Pancreas (tissue), 10 donors: ENCODE data around the gene NCK2. TPM values are rescaled to one million over a fixed set of nuclear protein-coding genes. Genes with fewer than 3 reads are reported as not detected.

Experiments
- ATAC-seq, 4 donors: fragments of 200-7000 bp; cut with Tn5 transposase; one replicate each; pipeline versions ENCODE4 v1.8.0 to v1.9.1; 2020; ENCODE audit warnings: mild to moderate bottlenecking in 4 of 4, moderate library complexity in 4 of 4
- DNase-seq, 6 donors: peaks; one replicate each; pipeline ENCODE4 v3.0.0-alpha.2; 2020
- FAIRE-seq: peaks from 2 replicates; lab custom pipeline; 2012; peaks lifted over from hg19 to GRCh38; lab: Jason Lieb, UNC
- H3K27ac ChIP-seq, 4 donors: fragments of 200-600 bp; sonication (generic); 1 replicate in 3 of 4; 2 replicates in 1 of 4; pipeline versions ENCODE4 v1.5.0 to v1.8.0; 2020
- H3K27me3 ChIP-seq, 4 donors: fragments of 200-600 bp; one replicate each; pipeline ENCODE4 v1.8.0; 2021
- H3K36me3 ChIP-seq, 3 donors: fragments of 200-600 bp; sonication (generic) in 1 of 3; one replicate each; pipeline versions ENCODE4 v1.5.0 to v1.8.0; 2020 to 2021
- H3K4me1 ChIP-seq, 3 donors: fragments of 200-600 bp; one replicate each; pipeline ENCODE4 v1.8.0; 2021
- H3K4me3 ChIP-seq, 4 donors: fragments of 200-600 bp; sonication (generic) in 2 of 4; one replicate each; pipeline versions ENCODE4 v1.5.0 to v1.8.0; 2020 to 2021
- H3K9me3 ChIP-seq, 4 donors: fragments of 200-600 bp; one replicate each; pipeline ENCODE4 v1.8.0; 2021
- WGBS, 2 donors: extraction: QIAGEN DNeasy Blood & Tissue Kit; methylation state at CpG; one replicate each; pipeline ENCODE4 v1.1.7; 2013; 5-methylcytosine and 5-hydroxymethylcytosine counted together
- intact Hi-C, 3 donors: fragments of 100-400 bp; cut with DNase I; formaldehyde crosslinking; loops; one replicate each; pipeline versions ENCODE4 v1.11.1 to v1.14.2; 2022
- polyA plus RNA-seq, 2 donors: library from polyadenylated mRNA; stranded (reverse); fragments of 200-250 nt; gene quantifications; one replicate each; pipeline ENCODE4 v1.2.3, GENCODE V29; 2013
- total RNA-seq, 6 donors: library from RNA; stranded (reverse); fragmentation: NEBNext Ultra II Directional in 4 of 6; extraction: Animal tissue kit (Norgen Biotek cat#: 25700) in 4 of 6; gene quantifications; one replicate each; pipeline versions ENCODE4 v1.2.1 to v1.2.4, GENCODE V29; 2021 to 2023
- TF ChIP-seq, protein P1 (sequence below), 4 donors: fragments of 200-600 bp; sonication (generic) in 3 of 4; IDR thresholded peaks; one replicate each; pipeline versions ENCODE4 v1.5.0 to v1.8.0; 2021; ENCODE audit warnings: antibody characterized with exemption in 4 of 4
- donor health status: healthy with polysubstance abuse.
- donor health status: DM: no; HTN: no; CAD: no; lungs with moderate emphysema.
- donor health status: DM: no; HTN: no; CAD: no.
- donor health status: control.
- donor health status: control.
- donor health status: Bipolar disorder and iron deficiency.
- donor health status: DM: yes; HTN: yes; CAD: no.
- donor health status: DM: no; HTN: no; CAD: no.
- donor health status: DM: no; HTN: no; CAD: no.
- donor health status: DM: yes; HTN: yes; CAD: no.

The NCK2 gene
- total and polyA plus RNA-seq, 8 donors, result 28.4 to 57.6 (median 31.2) TPM

DNA sequence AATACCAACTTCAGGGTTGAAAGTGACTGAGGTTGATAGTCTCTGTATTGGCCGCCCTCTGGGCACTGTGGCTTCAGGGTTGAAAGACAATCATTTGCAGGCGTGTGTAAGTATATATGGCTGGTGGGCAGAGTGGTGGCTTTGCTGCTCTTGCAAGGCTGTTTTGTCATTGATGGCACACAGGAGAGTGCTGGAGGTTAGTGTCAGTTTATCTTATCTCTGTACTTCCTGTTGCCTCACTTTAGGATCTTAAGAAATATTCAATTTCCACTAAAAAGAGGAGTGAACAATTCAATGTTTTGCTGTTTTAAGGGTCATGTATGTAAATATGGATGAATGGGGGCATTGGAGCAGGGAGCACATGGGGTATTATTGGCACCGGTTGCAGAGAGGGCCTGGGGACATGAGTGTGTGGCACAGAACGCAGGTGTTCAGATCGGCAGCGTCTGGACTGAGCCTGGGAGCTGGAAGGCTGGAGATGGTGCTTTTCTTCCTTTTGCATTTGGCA lies 51.5 kb downstream of the NCK2 start:
- intact Hi-C loops, result no loop called here
- no peak for FAIRE-seq
- 72 to 74% methylated on average over 6 of the region's 6 CpGs for WGBS, 2 donors

DNA sequence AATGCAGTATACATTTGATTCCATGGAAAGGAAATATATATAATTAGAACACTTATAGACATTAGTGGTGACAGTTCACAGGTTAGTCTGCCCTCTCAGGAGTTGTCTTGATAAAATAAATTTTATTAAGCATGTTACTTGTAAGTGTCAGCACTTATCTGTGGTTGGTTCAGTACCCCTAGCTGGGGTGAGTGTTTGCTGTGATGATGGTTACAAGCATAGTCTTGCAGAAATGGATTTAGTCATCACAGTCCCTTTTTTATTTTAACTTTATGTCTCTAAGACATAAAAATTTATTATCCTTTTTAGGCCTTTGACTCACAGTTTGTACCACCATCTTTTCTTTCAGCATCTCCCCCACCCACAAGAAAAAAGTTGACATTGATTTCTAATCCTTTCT lies 52.1 kb downstream of the NCK2 start:
- H3K4me1 ChIP-seq, result peaks cover 7 to 28% (median 12%) of the 10 kb centered on the region in 3 donors
- TF ChIP-seq, protein P1, sequence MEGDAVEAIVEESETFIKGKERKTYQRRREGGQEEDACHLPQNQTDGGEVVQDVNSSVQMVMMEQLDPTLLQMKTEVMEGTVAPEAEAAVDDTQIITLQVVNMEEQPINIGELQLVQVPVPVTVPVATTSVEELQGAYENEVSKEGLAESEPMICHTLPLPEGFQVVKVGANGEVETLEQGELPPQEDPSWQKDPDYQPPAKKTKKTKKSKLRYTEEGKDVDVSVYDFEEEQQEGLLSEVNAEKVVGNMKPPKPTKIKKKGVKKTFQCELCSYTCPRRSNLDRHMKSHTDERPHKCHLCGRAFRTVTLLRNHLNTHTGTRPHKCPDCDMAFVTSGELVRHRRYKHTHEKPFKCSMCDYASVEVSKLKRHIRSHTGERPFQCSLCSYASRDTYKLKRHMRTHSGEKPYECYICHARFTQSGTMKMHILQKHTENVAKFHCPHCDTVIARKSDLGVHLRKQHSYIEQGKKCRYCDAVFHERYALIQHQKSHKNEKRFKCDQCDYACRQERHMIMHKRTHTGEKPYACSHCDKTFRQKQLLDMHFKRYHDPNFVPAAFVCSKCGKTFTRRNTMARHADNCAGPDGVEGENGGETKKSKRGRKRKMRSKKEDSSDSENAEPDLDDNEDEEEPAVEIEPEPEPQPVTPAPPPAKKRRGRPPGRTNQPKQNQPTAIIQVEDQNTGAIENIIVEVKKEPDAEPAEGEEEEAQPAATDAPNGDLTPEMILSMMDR (IDR thresholded peaks at IDR 0.05), result no peak
- FAIRE-seq, result no peak
- intact Hi-C loops, result no loop called here
- H3K36me3 ChIP-seq, result no peaks in the 10 kb centered on the region
- H3K9me3 ChIP-seq, result no peaks in the 10 kb centered on the region
- no peak overlapping the region for H3K4me3 ChIP-seq
- no peak for DNase-seq
- no peak overlapping the region for H3K27ac ChIP-seq
- ATAC-seq, result no peak
- H3K27me3 ChIP-seq, result no peaks in the 10 kb centered on the region

More for the DNA sequence above, 51.5 kb downstream of the NCK2 start:
- Histone ChIP-seq H3K4me3 (no peak overlapping the region), H3K36me3 (no peaks in the 10 kb centered on the region), H3K4me1 (peaks cover 7 to 28% (median 12%) of the 10 kb centered on the region in 3 donors), H3K9me3 (no peaks in the 10 kb centered on the region), H3K27me3 (no peaks in the 10 kb centered on the region), H3K27ac (no peak overlapping the region)
- no peak for ATAC-seq
- TF ChIP-seq, protein P1 (IDR thresholded peaks at IDR 0.05), result no peak
- DNase-seq, result no peak

DNA sequence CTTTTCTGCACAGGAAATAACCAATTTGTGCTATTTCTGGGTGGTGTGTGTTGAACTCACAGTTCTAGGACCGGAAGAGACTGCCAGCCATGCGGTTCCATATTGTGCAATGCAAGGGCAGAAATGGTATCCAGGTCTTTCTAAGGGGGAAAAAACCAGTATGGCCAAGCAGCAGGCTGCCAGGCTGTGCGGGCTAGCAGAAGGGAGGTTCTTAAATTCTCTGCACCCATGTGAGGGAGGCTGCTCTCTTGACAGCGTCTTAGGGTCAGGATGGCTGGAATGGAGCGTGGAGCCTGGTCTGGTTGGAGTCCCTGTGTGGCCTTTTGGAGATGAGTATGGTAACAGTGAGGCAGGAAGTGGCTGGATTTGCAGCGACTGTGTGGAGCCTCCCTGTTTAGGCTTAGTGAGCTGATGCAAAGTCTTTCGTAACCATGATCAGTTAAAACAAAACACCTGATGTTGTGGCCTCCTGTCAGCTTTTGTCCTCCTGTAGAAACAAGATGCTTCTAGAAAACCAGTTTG lies 52.6 kb downstream of the NCK2 start:
- peak in 3 of 4 donors; percentile 47 to 56 (median 50) for ATAC-seq
- Histone ChIP-seq H3K36me3 (no peaks in the 10 kb centered on the region), H3K27me3 (no peaks in the 10 kb centered on the region), H3K9me3 (no peaks in the 10 kb centered on the region), H3K4me1 (peaks cover 7 to 28% (median 12%) of the 10 kb centered on the region in 3 donors), H3K4me3 (no peak overlapping the region), H3K27ac (peak overlapping the region in 1 of 4 donors; percentile 48)
- no peak for DNase-seq
- FAIRE-seq, result no peak
- intact Hi-C loops, result no loop called here
- 77 to 84% methylated on average over 7 of the region's 7 CpGs for WGBS, 2 donors
- TF ChIP-seq, protein P1 (IDR thresholded peaks at IDR 0.05), result no peak

DNA sequence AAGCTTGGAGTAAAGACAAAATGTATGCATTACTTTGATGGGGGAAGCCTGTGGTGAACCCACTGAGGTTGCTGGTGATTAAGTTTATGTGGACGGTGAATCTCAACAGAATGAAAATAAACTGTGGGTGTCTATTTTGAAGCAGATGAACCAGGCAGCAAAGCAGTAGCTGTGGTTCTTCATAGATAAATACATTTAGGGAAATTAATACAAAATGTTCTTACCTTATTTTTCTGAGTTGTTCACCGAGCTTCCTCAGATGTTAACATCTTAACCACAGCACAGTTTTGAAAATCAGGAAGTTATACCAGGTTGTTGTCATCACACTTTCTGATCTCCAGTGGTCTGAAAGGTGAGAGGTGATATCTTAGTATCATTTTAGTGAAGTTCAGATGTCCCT lies 53.9 kb downstream of the NCK2 start:
- intact Hi-C loops, result no loop called here
- ATAC-seq (no peak), DNase-seq (no peak), FAIRE-seq (no peak)
- H3K36me3 ChIP-seq, result no peaks in the 10 kb centered on the region
- TF ChIP-seq, protein P1 (IDR thresholded peaks at IDR 0.05), result no peak
- H3K27ac ChIP-seq, result peak overlapping the region in 1 of 4 donors; percentile 48
- H3K27me3 ChIP-seq, result no peaks in the 10 kb centered on the region
- H3K4me3 ChIP-seq, result no peak overlapping the region
- H3K4me1 ChIP-seq, result peaks cover 7 to 28% (median 12%) of the 10 kb centered on the region in 3 donors
- 81 to 86% methylated on average over 2 of the region's 2 CpGs for WGBS, 2 donors
- no peaks in the 10 kb centered on the region for H3K9me3 ChIP-seq

DNA sequence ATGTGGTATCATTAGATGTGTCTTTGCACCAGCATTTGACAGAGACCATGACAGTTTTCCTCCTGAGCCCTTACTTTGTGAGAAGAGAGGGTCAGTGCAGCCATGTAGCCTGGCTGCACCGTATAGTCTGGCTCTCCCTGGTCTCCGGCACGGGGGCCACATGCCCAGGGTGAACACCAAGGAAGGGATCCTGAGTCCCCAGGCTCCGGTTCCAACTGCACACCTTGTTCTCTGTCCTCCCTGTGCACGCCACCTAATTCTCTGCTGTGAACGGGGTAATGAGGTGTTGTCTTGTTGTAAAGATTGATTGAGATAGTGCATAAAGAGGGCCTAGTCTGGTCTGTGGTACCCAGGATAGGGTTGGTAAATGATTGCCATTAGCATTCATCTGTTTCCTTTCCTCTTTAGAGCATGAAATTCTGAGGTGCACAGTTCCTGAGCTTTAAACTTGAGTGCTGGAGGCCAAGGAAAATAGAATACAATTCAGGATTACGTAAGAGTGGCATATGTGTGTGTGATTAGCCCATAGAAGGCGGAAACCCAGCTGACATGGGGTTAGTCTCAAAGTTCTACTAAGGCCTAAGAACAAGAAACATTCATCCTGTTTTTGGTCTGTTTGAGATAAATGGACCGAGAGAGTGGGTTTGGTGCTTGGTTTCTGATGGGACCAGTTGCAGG lies 55.5 kb downstream of the NCK2 start:
- ATAC-seq (peak in 2 of 4 donors; percentile 34 to 38), DNase-seq (no peak), FAIRE-seq (no peak)
- Histone ChIP-seq H3K27me3 (no peaks in the 10 kb centered on the region), H3K27ac (no peak overlapping the region), H3K4me3 (no peak overlapping the region), H3K9me3 (no peaks in the 10 kb centered on the region), H3K36me3 (no peaks in the 10 kb centered on the region), H3K4me1 (peaks cover 7 to 32% (median 12%) of the 10 kb centered on the region in 3 donors)
- intact Hi-C loops, result no loop called here
- WGBS, 2 donors, result 88% methylated on average over 9 of the region's 9 CpGs
- TF ChIP-seq, protein P1 (IDR thresholded peaks at IDR 0.05), result no peak
